ENCODE results near the gene PRKAR1A.

Gene PRKAR1A

DNA sequence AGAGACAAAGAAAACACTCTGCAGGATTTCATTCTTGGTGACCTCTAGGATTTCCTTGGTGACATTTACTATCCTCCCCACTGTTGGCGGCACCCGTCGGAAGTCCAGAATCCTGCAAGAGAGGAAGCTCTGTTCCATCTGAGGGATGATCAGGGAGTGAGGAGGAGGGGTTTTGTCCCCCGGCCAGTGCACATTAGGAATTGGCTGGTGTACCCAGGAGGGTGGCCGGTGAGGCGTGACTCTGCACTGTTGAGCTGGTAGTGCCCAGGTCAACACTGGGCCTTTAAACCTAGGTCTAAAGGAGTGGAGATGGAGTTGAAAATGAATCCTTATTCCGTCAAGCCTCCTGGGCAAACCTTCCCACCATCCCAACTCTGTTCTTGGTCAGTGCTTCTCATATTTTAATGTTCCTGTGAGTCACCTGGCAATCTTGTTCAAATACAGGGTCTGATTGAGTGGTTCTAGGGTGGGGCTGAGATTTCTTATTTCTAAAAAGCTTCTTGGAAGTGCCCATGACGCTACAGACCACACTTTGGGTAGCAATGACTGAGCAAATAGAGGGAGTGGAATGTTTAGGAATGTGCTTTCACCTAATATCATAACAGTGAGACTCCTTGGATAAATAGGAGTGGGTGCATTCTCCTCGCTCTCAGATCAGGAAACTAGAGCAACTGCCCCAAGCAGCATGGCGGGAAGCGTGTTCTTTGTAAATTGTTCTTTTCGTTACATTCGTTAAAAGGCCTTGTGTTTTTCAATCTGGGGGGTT, 30.7 kb downstream of the PRKAR1A start:
- no peak for DNase-seq (ENCODE audit: low read depth)

- no peak for DNase-seq (ENCODE audit: low read depth)
Observed at GRCh38 chr17:68544111-68544915, 32.1 kb downstream of the PRKAR1A start.

- no peak for DNase-seq (ENCODE audit: low read depth)
Observed at GRCh38 chr17:68556551-68556950, 44.3 kb downstream of the PRKAR1A start.

DNA sequence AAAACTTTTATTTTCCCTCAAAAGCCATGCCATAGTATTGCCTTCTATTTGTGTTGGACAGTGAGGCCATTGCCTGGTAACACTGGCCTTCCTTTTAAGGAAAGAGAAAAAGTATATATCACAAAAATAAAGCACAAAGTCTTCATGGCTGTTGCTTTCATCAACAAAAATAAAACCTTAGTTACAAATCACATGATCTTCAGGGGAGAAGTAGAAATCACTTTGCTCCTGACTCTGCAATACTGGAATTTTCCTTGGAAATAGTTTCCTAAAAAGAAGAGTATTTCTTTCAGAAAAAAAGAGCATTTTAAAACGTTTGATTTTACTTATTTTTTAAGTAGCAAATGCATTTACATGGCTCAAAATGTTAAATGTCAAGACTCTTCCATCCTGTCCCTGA, 47.1 kb downstream of the PRKAR1A start:
- DNase-seq (ENCODE audit: low read depth), result no peak

- DNase-seq (ENCODE audit: low read depth), result no peak
Observed at GRCh38 chr17:68560966-68561720, 48.9 kb downstream of the PRKAR1A start.

DNA sequence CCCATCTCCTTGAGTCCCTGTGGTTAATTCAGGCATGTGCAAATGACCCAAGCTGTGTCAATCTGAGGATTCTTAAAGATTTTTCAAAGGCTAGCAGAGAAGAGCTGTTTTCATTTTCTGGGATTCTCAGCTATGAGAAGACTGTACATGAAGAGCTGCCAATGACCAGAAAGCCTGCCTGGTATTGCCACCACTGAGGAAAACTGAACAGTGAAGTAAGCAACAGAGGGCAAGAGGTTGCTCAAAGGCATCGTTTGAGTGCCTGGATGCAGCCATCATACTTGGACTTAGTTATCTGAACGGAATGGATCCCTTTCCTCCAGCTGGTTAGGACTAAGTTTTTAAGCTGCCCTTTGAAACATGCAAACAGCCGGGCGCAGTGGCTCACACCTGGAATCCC, 50.5 kb downstream of the PRKAR1A start:
- DNase-seq (ENCODE audit: low read depth), result no peak

GRCh38 chr17:68564415-68565111, 52.3 kb downstream of the PRKAR1A start:
- no peak for DNase-seq (ENCODE audit: low read depth)

GRCh38 chr17:68565661-68566441, 53.6 kb downstream of the PRKAR1A start:
- DNase-seq (ENCODE audit: low read depth), result no peak

- no peak for DNase-seq (ENCODE audit: low read depth)
Observed at GRCh38 chr17:68566442-68566738, 54.2 kb downstream of the PRKAR1A start.

DNA sequence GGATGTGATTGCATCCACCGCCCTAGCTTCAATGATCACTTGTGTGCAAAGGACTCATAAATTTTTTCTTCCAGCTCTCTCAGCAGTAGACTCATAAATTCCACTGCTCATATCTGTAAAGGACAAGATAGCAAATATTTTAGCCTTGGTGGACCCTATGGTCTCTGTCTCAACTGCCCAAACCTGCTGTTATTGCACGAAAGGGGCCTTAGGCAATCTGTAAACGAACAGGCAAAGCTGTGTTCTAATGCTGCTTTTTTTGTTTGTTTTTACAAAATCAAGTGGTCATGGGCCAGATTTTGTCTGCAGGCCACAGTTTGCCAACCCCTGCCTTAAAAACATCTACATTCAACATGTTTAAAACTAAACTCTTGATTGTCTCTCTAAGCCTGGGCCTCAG, 54.8 kb downstream of the PRKAR1A start:
- DNase-seq (ENCODE audit: low read depth), result no peak

GRCh38 chr17:68567581-68567980, 55.4 kb downstream of the PRKAR1A start:
- DNase-seq (ENCODE audit: low read depth), result no peak

- DNase-seq (ENCODE audit: low read depth), result no peak
Observed at GRCh38 chr17:68568581-68568980, 56.4 kb downstream of the PRKAR1A start.

- no peak for DNase-seq (ENCODE audit: low read depth)
Observed at GRCh38 chr17:68569346-68569745, 57.1 kb downstream of the PRKAR1A start.

- DNase-seq (ENCODE audit: low read depth), result no peak
Observed at GRCh38 chr17:68570526-68570925, 58.3 kb downstream of the PRKAR1A start.

- no peak for DNase-seq (ENCODE audit: low read depth)
Observed at GRCh38 chr17:68572138-68572842, 60.1 kb downstream of the PRKAR1A start.

GRCh38 chr17:68573338-68573737, 61.1 kb downstream of the PRKAR1A start:
- no peak for DNase-seq (ENCODE audit: low read depth)

DNA sequence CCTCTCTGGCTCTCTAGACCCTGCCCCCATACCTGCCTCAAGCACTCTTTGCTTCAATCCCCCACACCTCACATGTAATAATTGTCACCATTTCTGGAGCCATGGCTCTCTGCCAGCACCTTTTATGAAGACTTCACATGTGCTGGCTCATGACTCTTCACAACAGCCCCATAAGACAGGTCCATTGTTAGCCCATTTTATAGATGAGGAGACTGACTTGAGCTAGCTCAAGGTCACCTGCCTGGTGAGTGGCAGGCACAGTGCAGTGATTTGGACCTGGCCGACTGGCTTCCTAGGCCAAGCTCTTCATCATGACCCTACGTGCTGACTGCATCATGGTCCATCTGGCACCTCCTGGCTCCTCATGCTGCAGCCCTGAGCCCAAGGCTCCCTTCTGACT, 63.9 kb downstream of the PRKAR1A start:
- DNase-seq (ENCODE audit: low read depth), result no peak

DNA sequence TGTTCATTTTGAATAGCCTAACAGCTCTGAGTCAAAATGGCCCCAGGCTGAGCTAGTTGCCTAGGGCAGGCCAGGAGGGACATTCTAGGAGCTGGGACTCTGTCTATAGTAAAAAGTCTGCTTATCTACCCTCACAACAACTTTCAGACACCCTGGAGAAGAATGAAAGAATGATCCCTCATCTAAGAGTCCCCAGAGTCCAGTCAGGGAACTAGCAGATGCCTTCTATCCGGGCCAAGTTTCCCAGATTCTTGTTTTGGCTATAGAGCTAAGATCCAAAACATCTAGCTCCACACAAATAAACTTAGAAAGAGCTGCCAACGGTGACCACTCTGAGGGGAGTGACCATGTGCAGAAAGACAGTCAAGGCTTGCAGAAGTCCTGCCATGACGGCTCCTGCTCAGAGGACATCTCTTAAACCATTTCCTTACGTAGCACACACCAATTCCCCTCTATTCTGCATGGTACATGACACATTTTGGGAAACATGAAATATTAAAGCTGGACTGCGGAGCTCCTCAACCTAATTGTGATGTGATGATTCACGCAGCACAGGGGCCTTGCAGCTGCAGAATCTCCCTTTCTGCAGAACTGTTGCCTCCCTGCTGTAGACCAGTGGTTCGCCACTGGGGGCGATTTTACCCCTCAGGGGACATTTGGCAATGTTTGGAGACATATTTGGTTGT, 64.7 kb downstream of the PRKAR1A start:
- DNase-seq (ENCODE audit: low read depth), result no peak

DNA sequence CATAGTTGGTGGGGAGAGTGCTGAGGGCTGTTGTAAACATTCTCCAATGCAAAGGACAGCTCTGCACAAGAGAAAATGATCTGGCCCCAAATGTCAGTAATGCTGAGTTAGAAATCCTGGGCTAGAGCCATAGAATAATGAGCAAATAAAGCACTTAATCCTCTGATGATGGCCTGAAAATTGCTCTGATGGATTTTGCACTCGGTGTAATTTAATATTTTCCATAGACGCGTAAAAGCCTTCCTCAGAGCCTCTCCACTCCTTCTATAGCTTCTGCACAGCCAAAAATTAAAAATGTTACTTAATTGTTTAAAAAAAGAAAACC, 65.2 kb downstream of the PRKAR1A start:
- no peak for DNase-seq (ENCODE audit: low read depth)

GRCh38 chr17:68578236-68578635, 66.0 kb downstream of the PRKAR1A start:
- no peak for DNase-seq (ENCODE audit: low read depth)

All from HS-27A (cell line).